ENCODE results near the gene CD109. TPM values are rescaled to one million over a fixed set of nuclear protein-coding genes. Genes with fewer than 3 reads are reported as not detected.
"Not testable (repeated sequence)": the region's sequence is repeated elsewhere in the genome, so short reads cannot be mapped to it uniquely, and the experiment has no call there.

CD109 gene
- total RNA-seq, 1 donor from 2014 or later, result 1.5 TPM

- H3K4me3 Mint-ChIP-seq, result no peak overlapping the region
- H3K4me1 Mint-ChIP-seq (ENCODE audit: unreplicated experiment), result peaks cover 4% of the 10 kb centered on the region
- DNase-seq (ENCODE audit: extremely low spot score, unreplicated experiment), result no peak
- H3K27me3 Mint-ChIP-seq, result no peaks in the 10 kb centered on the region
- no peaks in the 10 kb centered on the region for H3K9me3 Mint-ChIP-seq
- no peak for TF ChIP-seq CTCF (conservative IDR thresholded peaks at IDR 0.05)
- no peak overlapping the region for H3K27ac Mint-ChIP-seq
- H3K36me3 Mint-ChIP-seq, result no peaks in the 10 kb centered on the region
Observed at GRCh38 chr6:73710948-73711347, 14.9 kb downstream of the CD109 start.

GRCh38 chr6:73712535-73713173 is 16.7 kb downstream of the CD109 start:
- no peak for TF ChIP-seq CTCF (conservative IDR thresholded peaks at IDR 0.05)

GRCh38 chr6:73713426-73714147 is 17.6 kb downstream of the CD109 start:
- H3K27me3 Mint-ChIP-seq, result no peaks in the 10 kb centered on the region
- no peak for TF ChIP-seq CTCF (conservative IDR thresholded peaks at IDR 0.05)
- peaks cover 4% of the 10 kb centered on the region for H3K4me1 Mint-ChIP-seq (ENCODE audit: unreplicated experiment)
- DNase-seq (ENCODE audit: extremely low spot score, unreplicated experiment), result no peak
- H3K27ac Mint-ChIP-seq, result no peak overlapping the region
- H3K4me3 Mint-ChIP-seq, result no peak overlapping the region
- H3K9me3 Mint-ChIP-seq, result no peaks in the 10 kb centered on the region
- H3K36me3 Mint-ChIP-seq, result no peaks in the 10 kb centered on the region

More at GRCh38 chr6:73712535-73713173, 16.7 kb downstream of the CD109 start:
- no peak overlapping the region for H3K27ac Mint-ChIP-seq
- H3K36me3 Mint-ChIP-seq, result no peaks in the 10 kb centered on the region
- peaks cover 4% of the 10 kb centered on the region for H3K4me1 Mint-ChIP-seq (ENCODE audit: unreplicated experiment)
- H3K4me3 Mint-ChIP-seq, result no peak overlapping the region
- no peaks in the 10 kb centered on the region for H3K27me3 Mint-ChIP-seq
- no peak for DNase-seq (ENCODE audit: extremely low spot score, unreplicated experiment)
- no peaks in the 10 kb centered on the region for H3K9me3 Mint-ChIP-seq

- H3K4me3 Mint-ChIP-seq; H3K9me3 Mint-ChIP-seq; H3K27ac Mint-ChIP-seq; DNase-seq (ENCODE audit: extremely low spot score, unreplicated experiment); H3K36me3 Mint-ChIP-seq; H3K4me1 Mint-ChIP-seq (ENCODE audit: unreplicated experiment); H3K27me3 Mint-ChIP-seq: not testable (repeated sequence)
Observed at GRCh38 chr6:73715111-73715508, 19.1 kb downstream of the CD109 start.

- Mint-ChIP-seq H3K27ac (no peak overlapping the region), H3K9me3 (no peaks in the 10 kb centered on the region), H3K36me3 (no peaks in the 10 kb centered on the region), H3K4me1 (ENCODE audit: unreplicated experiment) (peaks cover 8% of the 10 kb centered on the region), H3K27me3 (no peaks in the 10 kb centered on the region), H3K4me3 (no peak overlapping the region)
- no peak for DNase-seq (ENCODE audit: extremely low spot score, unreplicated experiment)
- TF ChIP-seq CTCF (conservative IDR thresholded peaks at IDR 0.05), result no peak
Observed at GRCh38 chr6:73719046-73719445, 23.0 kb downstream of the CD109 start.

- Mint-ChIP-seq H3K27me3 (no peaks in the 10 kb centered on the region), H3K36me3 (no peaks in the 10 kb centered on the region), H3K4me3 (no peak overlapping the region), H3K9me3 (no peaks in the 10 kb centered on the region), H3K4me1 (ENCODE audit: unreplicated experiment) (peaks cover 8% of the 10 kb centered on the region), H3K27ac (no peak overlapping the region)
- no peak for TF ChIP-seq CTCF (conservative IDR thresholded peaks at IDR 0.05)
- no peak for DNase-seq (ENCODE audit: extremely low spot score, unreplicated experiment)
Observed at GRCh38 chr6:73722318-73723060, 26.5 kb downstream of the CD109 start.

GRCh38 chr6:73723480-73723879 is 27.5 kb downstream of the CD109 start:
- H3K36me3 Mint-ChIP-seq; DNase-seq (ENCODE audit: extremely low spot score, unreplicated experiment); H3K27me3 Mint-ChIP-seq; H3K9me3 Mint-ChIP-seq; H3K4me3 Mint-ChIP-seq; H3K27ac Mint-ChIP-seq; H3K4me1 Mint-ChIP-seq (ENCODE audit: unreplicated experiment): not testable (repeated sequence)

Measured in type B pancreatic cell (in vitro differentiated cells).